Testis (tissue), 2 donors: ENCODE results near the gene CRADD.

Experiments
- CTCF ChIP-seq, 3 experiments: fragments of 450-650 bp in 2 of 3; fragments of 200-600 bp in 1 of 3; sonication (generic) in 1 of 3; IDR thresholded peaks; one replicate each; pipeline ENCODE4 v1.5.1; 2016 to 2019; ENCODE audit warnings: antibody characterized with exemption in 3 of 3, mild to moderate bottlenecking in 2 of 3, moderate library complexity in 1 of 3
- POLR2A ChIP-seq: fragments of 450-650 bp; IDR thresholded peaks from one replicate; pipeline ENCODE4 v1.6.1; 2017; ENCODE audit warnings: antibody characterized with exemption, mild to moderate bottlenecking, moderate library complexity

- TF ChIP-seq CTCF (IDR thresholded peaks at IDR 0.05) (no peak), POLR2A (no peak)
These were observed 231.8 kb downstream of the CRADD start for GRCh38 chr12:93908846-93909567.
